ENCODE measurements around the gene STXBP6.

- TF ChIP-seq SIN3A (IDR thresholded peaks at IDR 0.05; ENCODE audit: borderline replicate concordance, insufficient read depth, low read length): no peak
- TF ChIP-seq REST (IDR thresholded peaks at IDR 0.05; ENCODE audit: insufficient read depth in 1 of 2, low read depth in 2 of 2, low read length in 2 of 2): no peak
Measured at GRCh38 chr14:24838945-24839616, 210.9 kb downstream of the STXBP6 start.
